K562 (cell line): ENCODE measurements around the gene AMH. TPM values are rescaled to one million over a fixed set of nuclear protein-coding genes. Genes with fewer than 3 reads are reported as not detected.
A peak's percentile ranks its signal among the peaks of the same experiment; 100 is the strongest.

Experiments
- AFF4 ChIP-seq: sonication (generic); formaldehyde crosslinking; IDR thresholded peaks from 2 replicates; pipeline ENCODE4 v1.8.0; 2023; ENCODE audit warnings: mild to moderate bottlenecking, missing genetic modification reagents
- CBX1 ChIP-seq: sonication (generic); IDR thresholded peaks from 2 replicates; pipeline ENCODE4 v1.6.1; 2016; ENCODE audit warnings: antibody characterized with exemption, low read depth, mild to moderate bottlenecking
- CHD1 ChIP-seq: fragments of 200-600 bp; sonication (generic); IDR thresholded peaks from one replicate; pipeline ENCODE4 v1.6.1; 2012; ENCODE audit warnings: mild to moderate bottlenecking, moderate library complexity, low read length, inconsistent platforms
- HEY1 ChIP-seq: fragments of 250-450 bp; sonication (Bioruptor Pico); IDR thresholded peaks from 2 replicates; pipeline ENCODE4 v1.5.0; 2020; ENCODE audit warnings: mild to moderate bottlenecking, moderate library complexity, borderline replicate concordance
- PHF8 ChIP-seq: fragments of 200-600 bp; sonication (generic); IDR thresholded peaks from 2 replicates; pipeline ENCODE4 v1.6.1; 2012; ENCODE audit warnings: mixed run types, mild to moderate bottlenecking, inconsistent platforms, low read length, moderate library complexity, borderline replicate concordance
- POLR2A ChIP-seq: fragments of 450-650 bp; conservative IDR thresholded peaks from 2 replicates; pipeline ENCODE4 v1.6.1; 2016
- SAP30 ChIP-seq: fragments of 200-600 bp; sonication (generic); IDR thresholded peaks from 2 replicates; pipeline ENCODE4 v1.6.1; 2012; ENCODE audit warnings: borderline replicate concordance, low read depth, mild to moderate bottlenecking, moderate library complexity, low read length, control low read depth, inconsistent platforms; ENCODE audit not compliant: insufficient read depth, poor library complexity, severe bottlenecking
- SOX6 ChIP-seq: fragments of 450-650 bp; IDR thresholded peaks from 2 replicates; pipeline ENCODE4 v1.6.1; 2014; ENCODE audit warnings: mild to moderate bottlenecking
- TBP ChIP-seq: optimal IDR thresholded peaks from 2 replicates; pipeline ENCODE3; 2011; ENCODE audit warnings: low read depth, low read length, improper control_type of control experiment
- ZBTB33 ChIP-seq: sonication (generic); formaldehyde crosslinking; IDR thresholded peaks from 2 replicates; pipeline ENCODE4 v1.8.1; 2023; ENCODE audit warnings: mild to moderate bottlenecking, missing genetic modification reagents
- polyA plus RNA-seq, 8 experiments: library from polyadenylated mRNA; depleted of rRNA in 4 of 8; stranded (reverse) in 5 of 8; unstranded in 3 of 8; fragments of >200 nt; fragmentation: Nextera tagmentation in 2 of 8; fragmentation: Illumina TruSeq in 1 of 8; extraction: Ambion mirVana in 2 of 8; extraction: Trizol in 1 of 8; gene quantifications; 2 replicates each; pipeline versions ENCODE4 v1.2.1 to v1.2.3, GENCODE V29; 2011 to 2014; ENCODE audit warnings: inconsistent platforms in 1 of 8, missing spikeins in 1 of 8
- total RNA-seq, 7 experiments: library from RNA; depleted of rRNA in 6 of 7; stranded (reverse); fragments of >200 nt in 6 of 7; fragmentation: Illumina TruSeq in 2 of 7; extraction: Trizol in 2 of 7; gene quantifications; 2 replicates each; pipeline versions ENCODE4 v1.2.1 to v1.2.3, GENCODE V29; 2011 to 2021; ENCODE audit warnings: low replicate concordance in 1 of 7
- TF ChIP-seq, protein P1 (sequence below): fragments of 450-650 bp; conservative IDR thresholded peaks from 2 replicates; pipeline ENCODE4 v1.6.1; 2016; ENCODE audit warnings: missing genetic modification characterization, low read depth, mild to moderate bottlenecking, missing compliant biosample characterization, moderate library complexity
- TF ChIP-seq, protein P2 (sequence below): sonication (generic); formaldehyde crosslinking; IDR thresholded peaks from 2 replicates; pipeline ENCODE4 v1.8.0; 2022; ENCODE audit warnings: mild to moderate bottlenecking, low read depth, missing genetic modification reagents
- TF ChIP-seq, protein P3 (sequence below): fragments of 250-450 bp; sonication (Bioruptor Pico); IDR thresholded peaks from 2 replicates; pipeline ENCODE4 v1.5.0; 2021
- TF ChIP-seq, protein P4 (sequence below): fragments of 450-650 bp; IDR thresholded peaks from 2 replicates; pipeline ENCODE4 v1.6.1; 2017; ENCODE audit warnings: antibody characterized with exemption

AMH gene
- total and polyA plus RNA-seq, 9 of the 15 experiments (the other 6 are each of a cell fraction or from before 2014, with no cell fraction given), result 0.29 to 27.4 (median 2.6) TPM; not detected in 2

- peak; percentile 97 for TF ChIP-seq AFF4 (CRISPR knock-in tag)
- peak; percentile 100 for TF ChIP-seq POLR2A
- peak; percentile 100 for TF ChIP-seq TBP
- peak; percentile 98 for TF ChIP-seq CHD1
- TF ChIP-seq ZBTB33 (CRISPR knock-in tag), result peak; percentile 57; the same call in 1 of the 2 replicates
- TF ChIP-seq, protein P1, sequence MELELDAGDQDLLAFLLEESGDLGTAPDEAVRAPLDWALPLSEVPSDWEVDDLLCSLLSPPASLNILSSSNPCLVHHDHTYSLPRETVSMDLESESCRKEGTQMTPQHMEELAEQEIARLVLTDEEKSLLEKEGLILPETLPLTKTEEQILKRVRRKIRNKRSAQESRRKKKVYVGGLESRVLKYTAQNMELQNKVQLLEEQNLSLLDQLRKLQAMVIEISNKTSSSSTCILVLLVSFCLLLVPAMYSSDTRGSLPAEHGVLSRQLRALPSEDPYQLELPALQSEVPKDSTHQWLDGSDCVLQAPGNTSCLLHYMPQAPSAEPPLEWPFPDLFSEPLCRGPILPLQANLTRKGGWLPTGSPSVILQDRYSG, result peak; percentile 77; the same call in 1 of the 2 replicates
- TF ChIP-seq, protein P2, sequence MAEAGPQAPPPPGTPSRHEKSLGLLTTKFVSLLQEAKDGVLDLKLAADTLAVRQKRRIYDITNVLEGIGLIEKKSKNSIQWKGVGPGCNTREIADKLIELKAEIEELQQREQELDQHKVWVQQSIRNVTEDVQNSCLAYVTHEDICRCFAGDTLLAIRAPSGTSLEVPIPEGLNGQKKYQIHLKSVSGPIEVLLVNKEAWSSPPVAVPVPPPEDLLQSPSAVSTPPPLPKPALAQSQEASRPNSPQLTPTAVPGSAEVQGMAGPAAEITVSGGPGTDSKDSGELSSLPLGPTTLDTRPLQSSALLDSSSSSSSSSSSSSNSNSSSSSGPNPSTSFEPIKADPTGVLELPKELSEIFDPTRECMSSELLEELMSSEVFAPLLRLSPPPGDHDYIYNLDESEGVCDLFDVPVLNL (CRISPR knock-in tag), result no peak
- TF ChIP-seq SAP30, result peak; percentile 70
- TF ChIP-seq, protein P3, sequence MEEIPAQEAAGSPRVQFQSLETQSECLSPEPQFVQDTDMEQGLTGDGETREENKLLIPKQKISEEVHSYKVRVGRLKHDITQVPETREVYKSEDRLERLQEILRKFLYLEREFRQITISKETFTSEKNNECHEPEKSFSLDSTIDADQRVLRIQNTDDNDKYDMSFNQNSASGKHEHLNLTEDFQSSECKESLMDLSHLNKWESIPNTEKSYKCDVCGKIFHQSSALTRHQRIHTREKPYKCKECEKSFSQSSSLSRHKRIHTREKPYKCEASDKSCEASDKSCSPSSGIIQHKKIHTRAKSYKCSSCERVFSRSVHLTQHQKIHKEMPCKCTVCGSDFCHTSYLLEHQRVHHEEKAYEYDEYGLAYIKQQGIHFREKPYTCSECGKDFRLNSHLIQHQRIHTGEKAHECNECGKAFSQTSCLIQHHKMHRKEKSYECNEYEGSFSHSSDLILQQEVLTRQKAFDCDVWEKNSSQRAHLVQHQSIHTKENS, result no peak
- peak; percentile 95 for TF ChIP-seq CBX1
- peak; percentile 92 for TF ChIP-seq PHF8
- TF ChIP-seq HEY1 (CRISPR knock-in tag), result no peak
- TF ChIP-seq, protein P4, sequence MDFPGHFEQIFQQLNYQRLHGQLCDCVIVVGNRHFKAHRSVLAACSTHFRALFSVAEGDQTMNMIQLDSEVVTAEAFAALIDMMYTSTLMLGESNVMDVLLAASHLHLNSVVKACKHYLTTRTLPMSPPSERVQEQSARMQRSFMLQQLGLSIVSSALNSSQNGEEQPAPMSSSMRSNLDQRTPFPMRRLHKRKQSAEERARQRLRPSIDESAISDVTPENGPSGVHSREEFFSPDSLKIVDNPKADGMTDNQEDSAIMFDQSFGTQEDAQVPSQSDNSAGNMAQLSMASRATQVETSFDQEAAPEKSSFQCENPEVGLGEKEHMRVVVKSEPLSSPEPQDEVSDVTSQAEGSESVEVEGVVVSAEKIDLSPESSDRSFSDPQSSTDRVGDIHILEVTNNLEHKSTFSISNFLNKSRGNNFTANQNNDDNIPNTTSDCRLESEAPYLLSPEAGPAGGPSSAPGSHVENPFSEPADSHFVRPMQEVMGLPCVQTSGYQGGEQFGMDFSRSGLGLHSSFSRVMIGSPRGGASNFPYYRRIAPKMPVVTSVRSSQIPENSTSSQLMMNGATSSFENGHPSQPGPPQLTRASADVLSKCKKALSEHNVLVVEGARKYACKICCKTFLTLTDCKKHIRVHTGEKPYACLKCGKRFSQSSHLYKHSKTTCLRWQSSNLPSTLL, result 0 out of 2 replicates have a peak, but pooled peaks have one; percentile 25
- TF ChIP-seq SOX6, result peak; percentile 25; the same call in 1 of the 2 replicates
Observed at GRCh38 chr19:2269244-2270156, 20.4 kb downstream of the AMH start (continued).
